Panc1 (cell line): Measurements from ENCODE around the gene DAND5. TPM values are rescaled to one million over a fixed set of nuclear protein-coding genes. Genes with fewer than 3 reads are reported as not detected.

Experiments
- ATAC-seq: fragments of 200-7000 bp; cut with Tn5 transposase; 2 replicates; pipeline ENCODE4 v1.9.1; 2020; ENCODE audit warnings: mild to moderate bottlenecking, moderate library complexity
- BruUV-seq: library from RNA; stranded (reverse); fragments of 400-500 nt; replicated peaks from 2 replicates; lab custom pipeline; 2021; lab: Mats Ljungman, UMichigan
- CTCF ChIA-PET: fragments of 300-600 bp; sonication (Branson Sonifier 250); formaldehyde crosslinking; loops from one replicate; lab custom pipeline; 2022; ENCODE audit warnings: antibody characterized with exemption; lab: Charles Lee
- POLR2A ChIA-PET: fragments of 300-600 bp; sonication (Branson Sonifier 250); formaldehyde crosslinking; loops from one replicate; lab custom pipeline; 2022; ENCODE audit warnings: antibody characterized with exemption; lab: Charles Lee
- DNase-seq: peaks from one replicate; pipeline ENCODE4 v3.0.0-alpha.2; 2010; ENCODE audit warnings: low read depth, low spot score
- H3K27ac ChIP-seq: 2 replicates; pipeline ENCODE4 v1.5.1; 2011; ENCODE audit warnings: mild to moderate bottlenecking, low read length, inconsistent platforms
- H3K27me3 ChIP-seq: fragments of 200-500 bp; sonication (Bioruptor generic); 2 replicates; pipeline ENCODE4 v1.6.0; 2014; ENCODE audit warnings: low read length, inconsistent platforms; ENCODE audit not compliant: control insufficient read depth, insufficient read depth
- H3K36me3 ChIP-seq: fragments of 200-500 bp; sonication (Bioruptor generic); 2 replicates; pipeline ENCODE4 v1.5.1; 2014; ENCODE audit warnings: inconsistent platforms, mild to moderate bottlenecking, low read length, moderate library complexity; ENCODE audit not compliant: control insufficient read depth, insufficient read depth
- H3K4me1 ChIP-seq: 2 replicates; pipeline ENCODE4 v1.5.1; 2011; ENCODE audit warnings: inconsistent platforms, mild to moderate bottlenecking, low read length, moderate library complexity; ENCODE audit not compliant: control insufficient read depth, insufficient read depth
- H3K4me3 ChIP-seq, 2 experiments: 2 replicates each; pipeline ENCODE4 v1.5.1; 2011 to 2012; ENCODE audit warnings: low read depth in 2 of 2, low read length in 2 of 2, mild to moderate bottlenecking in 2 of 2, inconsistent platforms in 1 of 2, moderate library complexity in 1 of 2
- H3K9me3 ChIP-seq: fragments of 200-500 bp; sonication (Bioruptor generic); 2 replicates; pipeline ENCODE4 v1.5.1; 2014; ENCODE audit warnings: low read depth, mild to moderate bottlenecking, inconsistent platforms, low read length, moderate library complexity; ENCODE audit not compliant: control insufficient read depth, insufficient read depth
- CTCF ChIP-seq: fragments of 450-650 bp; IDR thresholded peaks from 2 replicates; pipeline ENCODE4 v1.5.1; 2017; ENCODE audit warnings: mild to moderate bottlenecking
- POLR2AphosphoS5 ChIP-seq: IDR thresholded peaks from 2 replicates; pipeline ENCODE4 v1.6.1; 2012; ENCODE audit warnings: mild to moderate bottlenecking, low read depth, low read length, moderate library complexity
- REST ChIP-seq, 2 experiments: IDR thresholded peaks; 2 replicates each; pipeline ENCODE4 v1.6.1; 2011 to 2012; ENCODE audit warnings: low read depth in 2 of 2, control low read depth in 1 of 2, low read length in 1 of 2, mild to moderate bottlenecking in 1 of 2, moderate library complexity in 1 of 2; ENCODE audit not compliant: insufficient read depth in 1 of 2
- SIN3A ChIP-seq: IDR thresholded peaks from 2 replicates; pipeline ENCODE4 v1.6.1; 2012; ENCODE audit warnings: low read depth, mild to moderate bottlenecking, low read length, moderate library complexity, borderline replicate concordance; ENCODE audit not compliant: insufficient read depth
- TCF7L2 ChIP-seq: IDR thresholded peaks from 2 replicates; pipeline ENCODE4 v1.6.1; 2011; ENCODE audit warnings: mild to moderate bottlenecking, low read depth, low read length, inconsistent platforms
- in situ Hi-C: cut with HindIII; loops from 2 replicates; pipeline ENCODE4 v1.10.0; 2016; ENCODE audit warnings: low sequenced_read_pairs, low pct_unique_long_range_greater_than_20kb
- intact Hi-C: fragments of 100-400 bp; cut with micrococcal nuclease; formaldehyde crosslinking; loops from one replicate; pipeline ENCODE4 v1.10.0; 2022; ENCODE audit not compliant: unreplicated experiment
- total RNA-seq: library from RNA; stranded (reverse); gene quantifications from one replicate; pipeline ENCODE4 v1.2.1, GENCODE V29; 2021; ENCODE audit not compliant: unreplicated experiment

The DAND5 gene
- total RNA-seq, 1 experiment from 2014 or later, result 0.54 TPM

DNA sequence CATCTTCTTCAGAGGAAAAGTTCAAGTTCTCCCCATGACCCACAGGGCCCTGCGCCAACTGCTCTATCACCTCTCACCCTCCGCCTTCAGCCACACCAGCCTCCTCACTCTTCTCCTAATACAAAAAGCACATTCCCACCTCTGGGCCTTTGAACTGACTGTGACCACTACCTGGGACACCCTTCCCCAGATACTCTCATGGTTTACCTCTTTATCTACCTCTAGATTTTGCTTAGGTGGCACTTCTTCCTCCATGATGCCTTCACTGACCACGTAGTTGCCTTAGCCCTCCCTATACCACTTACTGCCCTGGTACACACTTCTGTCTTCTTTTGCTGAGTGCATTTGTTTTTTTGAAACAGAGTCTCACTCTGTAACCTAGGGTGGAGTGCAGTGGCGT lies 46.4 kb upstream of the DAND5 start:
- no peak overlapping the region for H3K27ac ChIP-seq
- intact Hi-C loops (no loop called here), in situ Hi-C loops (no loop called here)
- no peaks in the 10 kb centered on the region for H3K9me3 ChIP-seq
- DNase-seq (no peak), ATAC-seq (no peak)
- H3K36me3 ChIP-seq, result peaks cover 5% of the 10 kb centered on the region
- TF ChIP-seq POLR2AphosphoS5, result no peak
- no peak for TF ChIP-seq TCF7L2
- TF ChIP-seq SIN3A, result no peak
- no peak for TF ChIP-seq CTCF
- no peak for TF ChIP-seq REST (IDR thresholded peaks at IDR 0.05; ENCODE audit: insufficient read depth in 1 of 2, low read depth in 2 of 2, low read length in 1 of 2)
- ChIA-PET CTCF (no interaction called here), POLR2A (no interaction called here)
- H3K4me3 ChIP-seq, result no peak overlapping the region
- H3K27me3 ChIP-seq, result no peaks in the 10 kb centered on the region
- no TSS peak for BruUV-seq
- no peaks in the 10 kb centered on the region for H3K4me1 ChIP-seq

- intact Hi-C loops (no loop called here), in situ Hi-C loops (no loop called here)
- H3K9me3 ChIP-seq, result no peaks in the 10 kb centered on the region
- no peak overlapping the region for H3K27ac ChIP-seq
- H3K4me3 ChIP-seq, result no peak overlapping the region
- BruUV-seq, result no TSS peak
- CTCF ChIA-PET, result no interaction called here
- no peak for ATAC-seq
- H3K27me3 ChIP-seq, result no peaks in the 10 kb centered on the region
- TF ChIP-seq POLR2AphosphoS5 (no peak), REST (IDR thresholded peaks at IDR 0.05; ENCODE audit: insufficient read depth in 1 of 2, low read depth in 2 of 2, low read length in 1 of 2) (no peak), TCF7L2 (no peak), CTCF (no peak), SIN3A (no peak)
- H3K4me1 ChIP-seq, result no peaks in the 10 kb centered on the region
- no peak for DNase-seq
- POLR2A ChIA-PET, result no interaction called here
- peaks cover 9% of the 10 kb centered on the region for H3K36me3 ChIP-seq
Observed at GRCh38 chr19:12924621-12925310, 44.6 kb upstream of the DAND5 start.
